ENCODE results near the gene CACNA1I. TPM values are rescaled to one million over a fixed set of nuclear protein-coding genes. Genes with fewer than 3 reads are reported as not detected.

The CACNA1I gene
- total RNA-seq, 1 donor from 2014 or later: 0.02 TPM

DNA sequence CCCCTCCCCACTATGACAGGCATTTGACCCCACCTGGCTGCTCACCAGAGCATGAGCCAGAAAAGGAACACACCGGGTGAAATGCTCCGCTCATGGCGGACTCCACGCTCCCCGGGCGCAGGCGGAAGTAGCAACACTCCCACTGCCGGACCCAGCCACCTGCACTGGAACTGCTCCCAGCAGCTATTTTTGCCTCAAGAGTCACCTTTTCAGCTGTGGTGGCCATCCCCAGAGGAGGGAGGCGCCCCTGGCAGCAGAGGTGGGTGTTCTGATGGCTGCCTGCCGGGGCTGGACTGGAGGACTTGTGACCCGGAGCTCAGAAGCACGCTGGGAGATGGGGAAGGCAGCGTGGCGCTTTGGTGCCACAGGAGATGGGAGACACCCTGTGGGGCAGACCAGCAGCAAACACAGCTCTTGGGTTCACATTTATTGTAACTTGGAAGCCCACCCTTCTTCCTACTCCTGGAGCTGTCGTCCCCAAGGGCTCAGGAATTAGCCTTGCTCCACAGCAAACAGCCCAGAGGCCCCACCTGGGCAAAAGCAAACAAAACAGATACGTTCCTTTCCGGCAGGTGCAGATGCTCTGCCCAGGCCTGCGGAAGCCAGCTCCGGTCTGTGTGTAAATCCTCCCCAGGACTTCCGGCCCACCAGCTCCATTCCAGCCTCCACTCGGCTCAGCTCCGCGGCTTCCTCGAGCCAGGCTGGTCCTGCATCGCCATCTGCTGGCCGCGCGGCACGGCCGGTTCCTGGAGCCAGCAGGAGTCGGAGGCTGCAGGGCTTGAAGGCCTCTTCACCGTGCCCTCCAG lies 41.7 kb upstream of the CACNA1I start:
- peak overlapping the region; percentile 47 for H3K4me3 Mint-ChIP-seq (ENCODE audit: unreplicated experiment)
- H3K4me1 Mint-ChIP-seq (ENCODE audit: low read depth): peaks cover 59% of the 10 kb centered on the region
- no peaks in the 10 kb centered on the region for H3K9me3 Mint-ChIP-seq (ENCODE audit: low read depth)
- TF ChIP-seq, protein P1, sequence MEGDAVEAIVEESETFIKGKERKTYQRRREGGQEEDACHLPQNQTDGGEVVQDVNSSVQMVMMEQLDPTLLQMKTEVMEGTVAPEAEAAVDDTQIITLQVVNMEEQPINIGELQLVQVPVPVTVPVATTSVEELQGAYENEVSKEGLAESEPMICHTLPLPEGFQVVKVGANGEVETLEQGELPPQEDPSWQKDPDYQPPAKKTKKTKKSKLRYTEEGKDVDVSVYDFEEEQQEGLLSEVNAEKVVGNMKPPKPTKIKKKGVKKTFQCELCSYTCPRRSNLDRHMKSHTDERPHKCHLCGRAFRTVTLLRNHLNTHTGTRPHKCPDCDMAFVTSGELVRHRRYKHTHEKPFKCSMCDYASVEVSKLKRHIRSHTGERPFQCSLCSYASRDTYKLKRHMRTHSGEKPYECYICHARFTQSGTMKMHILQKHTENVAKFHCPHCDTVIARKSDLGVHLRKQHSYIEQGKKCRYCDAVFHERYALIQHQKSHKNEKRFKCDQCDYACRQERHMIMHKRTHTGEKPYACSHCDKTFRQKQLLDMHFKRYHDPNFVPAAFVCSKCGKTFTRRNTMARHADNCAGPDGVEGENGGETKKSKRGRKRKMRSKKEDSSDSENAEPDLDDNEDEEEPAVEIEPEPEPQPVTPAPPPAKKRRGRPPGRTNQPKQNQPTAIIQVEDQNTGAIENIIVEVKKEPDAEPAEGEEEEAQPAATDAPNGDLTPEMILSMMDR (IDR thresholded peaks at IDR 0.05): peak; percentile 96
- H3K36me3 Mint-ChIP-seq (ENCODE audit: low read depth): peaks cover 11% of the 10 kb centered on the region
- H3K27ac Mint-ChIP-seq (ENCODE audit: unreplicated experiment): peak overlapping the region; percentile 77
- DNase-seq (ENCODE audit: low spot score): peak; percentile 95
- no peaks in the 10 kb centered on the region for H3K27me3 Mint-ChIP-seq (ENCODE audit: low read depth)

DNA sequence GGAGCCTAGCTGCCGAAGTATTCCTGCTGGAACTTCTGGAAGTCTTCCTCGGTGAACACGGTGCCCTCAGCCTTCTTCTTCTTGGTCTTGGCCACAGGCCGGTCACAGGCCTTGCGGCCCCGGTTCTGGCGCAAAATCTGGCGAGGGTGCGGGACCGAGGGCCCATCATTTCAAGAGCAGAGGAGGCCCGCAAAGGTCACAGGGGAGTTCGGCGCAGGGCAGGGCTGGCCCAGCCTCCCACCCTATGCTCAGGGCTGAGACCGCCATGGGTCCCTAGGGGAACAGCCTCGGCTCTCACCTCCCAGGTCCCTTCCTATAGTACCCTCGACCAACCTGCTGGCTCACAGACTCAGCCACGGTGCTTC lies 41.1 kb upstream of the CACNA1I start:
- TF ChIP-seq, protein P1 (IDR thresholded peaks at IDR 0.05): peak; percentile 56
- Mint-ChIP-seq H3K27ac (ENCODE audit: unreplicated experiment) (peak overlapping the region; percentile 36), H3K4me1 (ENCODE audit: low read depth) (peaks cover 62% of the 10 kb centered on the region), H3K4me3 (ENCODE audit: unreplicated experiment) (peak overlapping the region; percentile 47), H3K9me3 (ENCODE audit: low read depth) (no peaks in the 10 kb centered on the region), H3K36me3 (ENCODE audit: low read depth) (peaks cover 8% of the 10 kb centered on the region), H3K27me3 (ENCODE audit: low read depth) (no peaks in the 10 kb centered on the region)
- DNase-seq (ENCODE audit: low spot score): no peak

DNA sequence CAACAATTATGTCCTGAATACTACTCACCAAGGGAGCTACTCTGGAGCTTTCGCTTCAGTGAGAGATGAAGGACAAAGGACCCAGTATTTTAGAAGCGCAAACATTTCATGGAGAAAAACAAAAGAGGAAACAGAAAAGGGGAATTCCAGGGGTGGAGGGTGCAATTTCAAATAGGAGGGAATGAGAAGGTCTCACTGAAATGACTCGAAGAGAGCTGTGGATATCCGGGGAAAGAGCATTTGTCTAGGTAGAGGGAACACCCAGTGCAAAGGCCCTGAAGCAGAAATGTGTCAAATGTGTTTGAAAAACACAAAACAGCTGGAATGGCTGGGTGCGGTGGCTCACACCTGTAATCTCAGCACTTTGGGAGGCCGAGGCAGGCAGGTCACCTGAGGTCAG lies 40.4 kb upstream of the CACNA1I start:
- H3K4me3 Mint-ChIP-seq (ENCODE audit: unreplicated experiment): peak overlapping the region; percentile 2
- peaks cover 58% of the 10 kb centered on the region for H3K4me1 Mint-ChIP-seq (ENCODE audit: low read depth)

DNA sequence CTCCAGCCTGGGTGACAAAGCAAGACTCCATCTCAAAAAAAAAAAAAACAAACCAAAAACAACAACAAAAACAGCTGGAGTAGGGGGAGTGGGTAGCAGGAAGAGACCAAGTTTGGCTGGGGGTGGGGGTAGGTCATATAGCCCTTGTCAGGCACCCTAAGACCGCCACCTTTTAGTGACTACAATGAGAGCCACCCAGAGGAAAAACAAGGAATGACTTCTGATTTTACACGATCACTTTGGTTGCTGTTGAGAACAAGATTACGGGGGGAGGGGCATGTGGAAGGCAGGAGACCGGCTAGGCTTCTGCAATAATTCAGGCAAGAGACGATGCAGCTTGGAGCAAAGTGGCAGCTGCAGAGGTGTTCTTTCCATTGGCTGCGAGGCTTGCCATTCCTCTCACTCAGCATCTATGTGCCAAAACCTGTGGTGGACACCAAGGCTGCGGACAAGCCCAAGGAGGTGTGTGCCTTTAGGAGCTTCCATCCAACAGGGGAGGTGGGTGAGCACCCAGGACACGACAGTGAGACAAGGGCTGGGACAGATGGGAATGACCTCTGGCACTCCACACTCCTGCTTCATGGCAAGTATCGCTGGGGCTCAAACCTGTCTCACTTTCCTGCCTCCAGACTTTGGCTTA lies 39.7 kb upstream of the CACNA1I start:
- H3K36me3 Mint-ChIP-seq (ENCODE audit: low read depth): peaks cover 5% of the 10 kb centered on the region
- peaks cover 53% of the 10 kb centered on the region for H3K4me1 Mint-ChIP-seq (ENCODE audit: low read depth)

More for the DNA sequence above, 40.4 kb upstream of the CACNA1I start:
- Mint-ChIP-seq H3K36me3 (ENCODE audit: low read depth) (peaks cover 5% of the 10 kb centered on the region), H3K27me3 (ENCODE audit: low read depth) (no peaks in the 10 kb centered on the region), H3K27ac (ENCODE audit: unreplicated experiment) (peak overlapping the region; percentile 54), H3K9me3 (ENCODE audit: low read depth) (no peaks in the 10 kb centered on the region)
- no peak for DNase-seq (ENCODE audit: low spot score)
- TF ChIP-seq, protein P1 (IDR thresholded peaks at IDR 0.05): no peak

More for the DNA sequence above, 39.7 kb upstream of the CACNA1I start:
- peak overlapping the region; percentile 86 for H3K27ac Mint-ChIP-seq (ENCODE audit: unreplicated experiment)
- peak overlapping the region; percentile 45 for H3K4me3 Mint-ChIP-seq (ENCODE audit: unreplicated experiment)
- no peak for DNase-seq (ENCODE audit: low spot score)
- H3K27me3 Mint-ChIP-seq (ENCODE audit: low read depth): no peaks in the 10 kb centered on the region
- H3K9me3 Mint-ChIP-seq (ENCODE audit: low read depth): no peaks in the 10 kb centered on the region
- TF ChIP-seq, protein P1 (IDR thresholded peaks at IDR 0.05): peak; percentile 66
